B cell (primary cell): ENCODE data around the gene DSC3. TPM values are rescaled to one million over a fixed set of nuclear protein-coding genes. Genes with fewer than 3 reads are reported as not detected.
"Not testable (repeated sequence)": the region's sequence is repeated elsewhere in the genome, so short reads cannot be mapped to it uniquely, and the experiment has no call there.

Source experiments
- ATAC-seq: fragments of 200-7000 bp; cut with Tn5 transposase; one replicate; pipeline ENCODE4 v1.10.0; 2021; ENCODE audit warnings: low read depth, mild to moderate bottlenecking, moderate number of reproducible peaks, moderate library complexity
- CTCF ChIA-PET: fragments of 350-600 bp; sonication (Branson Sonifier 250); formaldehyde crosslinking; loops from one replicate; lab custom pipeline; 2021; ENCODE audit warnings: antibody characterized with exemption, inconsistent platforms; lab: Charles Lee
- POLR2A ChIA-PET: fragments of 350-600 bp; sonication (Branson Sonifier 250); formaldehyde crosslinking; loops from one replicate; lab custom pipeline; 2021; ENCODE audit warnings: antibody characterized with exemption; lab: Charles Lee
- DNase-seq: peaks from one replicate; pipeline ENCODE4 v3.0.0; 2013
- H2AFZ ChIP-seq: 2 replicates; pipeline ENCODE4 v1.6.1; 2012; ENCODE audit warnings: mild to moderate bottlenecking, low read depth, low read length; ENCODE audit not compliant: insufficient read depth, poor library complexity, severe bottlenecking
- H3K27ac ChIP-seq, 2 donors: 1 replicate in 1 of 2; 2 replicates in 1 of 2; pipeline ENCODE4 v1.5.1; 2012 to 2013; ENCODE audit warnings: low read length in 2 of 2, mild to moderate bottlenecking in 2 of 2, moderate library complexity in 1 of 2
- H3K27me3 ChIP-seq, 4 experiments: fragments of 200-600 bp in 1 of 4; sonication (generic) in 1 of 4; replicated peaks in 1 of 4; 1 replicate in 2 of 4; 2 replicates in 2 of 4; pipeline versions ENCODE4 v1.6.1 to v1.7.0; 2013 to 2016; ENCODE audit warnings: low read length in 3 of 4, mild to moderate bottlenecking in 2 of 4, mixed read lengths in 1 of 4, moderate library complexity in 1 of 4; ENCODE audit not compliant: insufficient read depth in 4 of 4, control insufficient read depth in 3 of 4; ENCODE audit errors: control extremely low read depth in 1 of 4
- H3K36me3 ChIP-seq, 2 experiments: replicated peaks in 1 of 2; 1 replicate in 1 of 2; 2 replicates in 1 of 2; pipeline versions ENCODE4 v1.6.1 to v1.7.1; 2013; ENCODE audit warnings: low read length in 1 of 2; ENCODE audit not compliant: insufficient read depth in 2 of 2, control insufficient read depth in 1 of 2; ENCODE audit errors: control extremely low read depth in 1 of 2, extremely low read depth in 1 of 2
- H3K4me1 ChIP-seq, 2 donors: fragments of 200-600 bp in 1 of 2; sonication (generic) in 1 of 2; 1 replicate in 1 of 2; 2 replicates in 1 of 2; pipeline versions ENCODE4 v1.5.1 to v1.6.1; 2013 to 2017; ENCODE audit warnings: low read length in 2 of 2; ENCODE audit not compliant: control insufficient read depth in 2 of 2, insufficient read depth in 2 of 2
- H3K4me2 ChIP-seq: replicated peaks from 2 replicates; pipeline ENCODE3; 2012; ENCODE audit warnings: mild to moderate bottlenecking, low read depth, low read length; ENCODE audit not compliant: poor library complexity, severe bottlenecking
- H3K4me3 ChIP-seq, 5 experiments: fragments of 200-600 bp in 1 of 5; sonication (generic) in 1 of 5; 1 replicate in 3 of 5; 2 replicates in 2 of 5; pipeline versions ENCODE4 v1.5.1 to v1.7.0; 2011 to 2016; ENCODE audit warnings: low read length in 4 of 5, mild to moderate bottlenecking in 4 of 5, low read depth in 2 of 5, control low read depth in 1 of 5, moderate library complexity in 1 of 5; ENCODE audit not compliant: insufficient read depth in 1 of 5; ENCODE audit errors: control extremely low read depth in 1 of 5, extremely low read depth in 1 of 5
- H3K79me2 ChIP-seq: fragments of 200-600 bp; sonication (generic); one replicate; pipeline ENCODE4 v1.6.0; 2016; ENCODE audit warnings: low read length; ENCODE audit not compliant: control insufficient read depth, insufficient read depth
- H3K9ac ChIP-seq: fragments of 200-600 bp; sonication (generic); 2 replicates; pipeline ENCODE4 v1.6.1; 2017; ENCODE audit warnings: mild to moderate bottlenecking, low read length, moderate library complexity
- H3K9me3 ChIP-seq, 3 donors: one replicate each; pipeline versions ENCODE4 v1.6.1 to v1.7.1; 2013; ENCODE audit warnings: low read length in 2 of 3; ENCODE audit not compliant: control insufficient read depth in 2 of 3, insufficient read depth in 1 of 3; ENCODE audit errors: control extremely low read depth in 1 of 3
- H4K20me1 ChIP-seq: 2 replicates; pipeline ENCODE4 v1.6.0; 2012; ENCODE audit warnings: mild to moderate bottlenecking, low read length; ENCODE audit not compliant: insufficient read depth, control insufficient read depth, poor library complexity, severe bottlenecking
- H3K27ac Mint-ChIP-seq: one replicate; pipeline ENCODE4 v1.8.0; 2021; ENCODE audit warnings: mixed read lengths
- H3K27me3 Mint-ChIP-seq: one replicate; pipeline ENCODE4 v1.8.0; 2021; ENCODE audit warnings: mixed read lengths
- H3K4me1 Mint-ChIP-seq: one replicate; pipeline ENCODE4 v1.8.0; 2021; ENCODE audit warnings: mixed read lengths
- H3K4me3 Mint-ChIP-seq: one replicate; pipeline ENCODE4 v1.8.0; 2021; ENCODE audit warnings: mixed read lengths
- H3K9me3 Mint-ChIP-seq: one replicate; pipeline ENCODE4 v1.8.0; 2022; ENCODE audit warnings: mixed read lengths; ENCODE audit not compliant: insufficient read depth
- CTCF ChIP-seq: fragments of 200-600 bp; IDR thresholded peaks from one replicate; pipeline ENCODE4 v1.8.0; 2022; ENCODE audit warnings: antibody characterized with exemption, mild to moderate bottlenecking
- EZH2 ChIP-seq: IDR thresholded peaks from 2 replicates; pipeline ENCODE4 v1.6.1; 2012; ENCODE audit warnings: borderline replicate concordance, low read depth, mild to moderate bottlenecking, moderate library complexity, low read length; ENCODE audit not compliant: insufficient read depth, poor library complexity, severe bottlenecking
- WGBS: methylation state at CpG from one replicate; pipeline ENCODE4 v1.1.5; 2013; ENCODE audit warnings: missing lambda C conversion rate; ENCODE audit not compliant: insufficient coverage; 5-methylcytosine and 5-hydroxymethylcytosine counted together
- intact Hi-C: fragments of 100-400 bp; cut with micrococcal nuclease; formaldehyde crosslinking; loops from one replicate; pipeline ENCODE4 v1.10.0; 2022
- polyA plus RNA-seq: library from polyadenylated mRNA; depleted of rRNA; stranded (reverse); fragments of >200 nt; gene quantifications from 2 replicates; pipeline ENCODE4 v1.2.3, GENCODE V29; 2012
- total RNA-seq, 2 donors: library from RNA; stranded (reverse); fragments of 120-200 nt in 1 of 2; gene quantifications; 1 replicate in 1 of 2; 2 replicates in 1 of 2; pipeline versions ENCODE4 v1.2.3 to v1.2.4, GENCODE V29; 2013 to 2022

DSC3 gene
- total and polyA plus RNA-seq, 2 donors (not counting 1 experiment from before 2014, with no cell fraction given): not detected

GRCh38 chr18:30982285-30982992, 60.1 kb downstream of the DSC3 start:
- ATAC-seq: no peak
- POLR2A ChIA-PET: no interaction called here
- Histone ChIP-seq H3K4me3 (no peak overlapping the region), H2AFZ (no peak overlapping the region), H3K4me2 (no peak overlapping the region), H3K79me2 (no peaks in the 10 kb centered on the region), H3K27ac (no peak overlapping the region), H3K27me3 (no peaks in the 10 kb centered on the region), H3K36me3 (no peaks in the 10 kb centered on the region), H3K4me1 (no peaks in the 10 kb centered on the region), H3K9me3 (peaks cover 0 to 3% (median 0%) of the 10 kb centered on the region in 3 donors), H4K20me1 (no peaks in the 10 kb centered on the region), H3K9ac (no peak overlapping the region)
- WGBS: no CpG with 5 or more reads among the region's 11 CpGs
- Mint-ChIP-seq H3K4me3 (no peak overlapping the region), H3K27ac (no peak overlapping the region), H3K27me3 (no peaks in the 10 kb centered on the region), H3K9me3 (peaks cover 4% of the 10 kb centered on the region), H3K4me1 (no peaks in the 10 kb centered on the region)
- no peak for DNase-seq
- TF ChIP-seq CTCF (no peak), EZH2 (no peak)
- CTCF ChIA-PET: no interaction called here
- intact Hi-C loops: no loop called here

GRCh38 chr18:30978091-30978490, 64.5 kb downstream of the DSC3 start:
- no CpG with 5 or more reads among the region's 4 CpGs for WGBS
- H3K27me3 Mint-ChIP-seq, H3K4me1 Mint-ChIP-seq, H3K27me3 ChIP-seq, H3K4me3 ChIP-seq, H3K27ac Mint-ChIP-seq, ATAC-seq, H3K4me3 Mint-ChIP-seq, H3K9ac ChIP-seq, H3K79me2 ChIP-seq, POLR2A ChIA-PET, DNase-seq, H2AFZ ChIP-seq, H3K4me1 ChIP-seq, H3K27ac ChIP-seq, H3K9me3 ChIP-seq, H4K20me1 ChIP-seq, CTCF ChIA-PET, H3K4me2 ChIP-seq, H3K36me3 ChIP-seq, H3K9me3 Mint-ChIP-seq: not testable (repeated sequence)
- intact Hi-C loops: loop anchor here (10.0 kb wide), 1 partner anchor 1103 kb away; no protein-coding TSS in a partner anchor
